NCI-H82 (cell line): Measurements from ENCODE around the gene SEMA3D.

Source experiments
- DNase-seq: peaks from one replicate; lab custom pipeline; 2025; lab: John Stamatoyannopoulos, UW

Gene SEMA3D

GRCh38 chr7:85031475-85031874 is 155.4 kb downstream of the SEMA3D start:
- DNase-seq: no peak

- peak; percentile 61 for DNase-seq
Measured at GRCh38 chr7:85030893-85031292, 156.0 kb downstream of the SEMA3D start.

- DNase-seq: no peak
Measured at GRCh38 chr7:85025312-85025756, 161.5 kb downstream of the SEMA3D start.

GRCh38 chr7:85023916-85024315 is 162.9 kb downstream of the SEMA3D start:
- DNase-seq: peak; percentile 60

GRCh38 chr7:85023066-85023712 is 163.7 kb downstream of the SEMA3D start:
- peak; percentile 75 for DNase-seq

GRCh38 chr7:85022064-85022697 is 164.7 kb downstream of the SEMA3D start:
- DNase-seq: peak; percentile 26

- peak; percentile 55 for DNase-seq
Measured at GRCh38 chr7:85021101-85021704, 165.7 kb downstream of the SEMA3D start.

- DNase-seq: no peak
Measured at GRCh38 chr7:85019778-85020177, 167.1 kb downstream of the SEMA3D start.

- no peak for DNase-seq
Measured at GRCh38 chr7:85019176-85019575, 167.7 kb downstream of the SEMA3D start.

- no peak for DNase-seq
Measured at GRCh38 chr7:85018498-85018897, 168.4 kb downstream of the SEMA3D start.

- no peak for DNase-seq
Measured at GRCh38 chr7:85016286-85016685, 170.6 kb downstream of the SEMA3D start.

GRCh38 chr7:85014936-85015660 is 171.8 kb downstream of the SEMA3D start:
- DNase-seq: peak; percentile 51

GRCh38 chr7:85011127-85011526 is 175.7 kb downstream of the SEMA3D start:
- DNase-seq: no peak

GRCh38 chr7:85010306-85010705 is 176.6 kb downstream of the SEMA3D start:
- DNase-seq: peak; percentile 6

GRCh38 chr7:85006754-85007153 is 180.1 kb downstream of the SEMA3D start:
- no peak for DNase-seq

GRCh38 chr7:85004402-85004801 is 182.5 kb downstream of the SEMA3D start:
- no peak for DNase-seq

- DNase-seq: peak; percentile 93
Measured at GRCh38 chr7:85001495-85002345, 185.1 kb downstream of the SEMA3D start.

GRCh38 chr7:85000735-85001350 is 186.0 kb downstream of the SEMA3D start:
- peak; percentile 49 for DNase-seq

- DNase-seq: no peak
Measured at GRCh38 chr7:84999450-84999849, 187.4 kb downstream of the SEMA3D start.

GRCh38 chr7:84998665-84999064 is 188.2 kb downstream of the SEMA3D start:
- peak; percentile 34 for DNase-seq

- DNase-seq: no peak
Measured at GRCh38 chr7:84997626-84998025, 189.2 kb downstream of the SEMA3D start.
